Lung (tissue), 12 donors: ENCODE data around the gene PPP4R3B. TPM values are rescaled to one million over a fixed set of nuclear protein-coding genes. Genes with fewer than 3 reads are reported as not detected.

Source experiments
- ATAC-seq: fragments of 200-7000 bp; cut with Tn5 transposase; one replicate; pipeline ENCODE4 v1.9.1; 2020; ENCODE audit warnings: moderate number of reproducible peaks; ENCODE audit not compliant: insufficient read depth, low FRiP score
- DNase-seq, 3 donors: peaks; one replicate each; pipeline ENCODE4 v3.0.0-alpha.2; 2013 to 2017
- H3K27ac ChIP-seq, 2 donors: one replicate each; pipeline ENCODE4 v1.5.1; 2013; ENCODE audit warnings: mild to moderate bottlenecking in 2 of 2, moderate library complexity in 2 of 2, control low read depth in 1 of 2, inconsistent platforms in 1 of 2, low read depth in 1 of 2, low read length in 1 of 2
- H3K27me3 ChIP-seq, 3 donors: one replicate each; pipeline ENCODE4 v1.5.1; 2013; ENCODE audit warnings: low read length in 2 of 3; ENCODE audit not compliant: control insufficient read depth in 3 of 3, insufficient read depth in 3 of 3
- H3K36me3 ChIP-seq, 4 donors: one replicate each; pipeline ENCODE4 v1.5.1; 2013; ENCODE audit warnings: low read length in 4 of 4, mild to moderate bottlenecking in 1 of 4, moderate library complexity in 1 of 4; ENCODE audit not compliant: control insufficient read depth in 4 of 4, insufficient read depth in 4 of 4
- H3K4me1 ChIP-seq, 5 donors: one replicate each; pipeline ENCODE4 v1.5.1; 2013; ENCODE audit warnings: low read length in 5 of 5, mild to moderate bottlenecking in 2 of 5, moderate library complexity in 1 of 5; ENCODE audit not compliant: control insufficient read depth in 5 of 5, insufficient read depth in 5 of 5
- H3K4me3 ChIP-seq: one replicate; pipeline ENCODE4 v1.5.1; 2013; ENCODE audit warnings: mild to moderate bottlenecking, control low read depth, moderate library complexity
- H3K9ac ChIP-seq, 2 donors: one replicate each; pipeline ENCODE4 v1.5.1; 2013; ENCODE audit warnings: low read length in 2 of 2, control low read depth in 1 of 2; ENCODE audit not compliant: insufficient read depth in 1 of 2
- H3K9me3 ChIP-seq, 4 donors: one replicate each; pipeline ENCODE4 v1.5.1; 2013; ENCODE audit warnings: low read length in 3 of 4, mild to moderate bottlenecking in 1 of 4, moderate library complexity in 1 of 4; ENCODE audit not compliant: control insufficient read depth in 4 of 4, insufficient read depth in 3 of 4
- WGBS, 2 donors: extraction: QIAGEN DNeasy Blood & Tissue Kit; methylation state at CpG; one replicate each; pipeline ENCODE4 v1.1.7; 2013; 5-methylcytosine and 5-hydroxymethylcytosine counted together
- polyA plus RNA-seq, 2 donors: library from polyadenylated mRNA; stranded (reverse); fragments of 200-250 nt; gene quantifications; one replicate each; pipeline ENCODE4 v1.2.1, GENCODE V29; 2013
- total RNA-seq, 2 donors: library from RNA; depleted of rRNA in 1 of 2; stranded (reverse); fragments of >200 nt in 1 of 2; gene quantifications; one replicate each; pipeline ENCODE4 v1.2.1, GENCODE V29; 2014 to 2021
- TF ChIP-seq, protein P1 (sequence below): IDR thresholded peaks from 2 replicates; pipeline ENCODE4 v1.5.1; 2012; ENCODE audit warnings: mild to moderate bottlenecking; ENCODE audit errors: control extremely low read depth, extremely low read depth
- donor health status: control.
- donor health status: control.
- donor health status: Bipolar disorder and iron deficiency.
- donor health status: healthy.
- donor health status: DM: yes; HTN: yes; CAD: no.

The PPP4R3B gene
- total and polyA plus RNA-seq, 4 donors, result 25.3 to 132 (median 42.3) TPM

DNA sequence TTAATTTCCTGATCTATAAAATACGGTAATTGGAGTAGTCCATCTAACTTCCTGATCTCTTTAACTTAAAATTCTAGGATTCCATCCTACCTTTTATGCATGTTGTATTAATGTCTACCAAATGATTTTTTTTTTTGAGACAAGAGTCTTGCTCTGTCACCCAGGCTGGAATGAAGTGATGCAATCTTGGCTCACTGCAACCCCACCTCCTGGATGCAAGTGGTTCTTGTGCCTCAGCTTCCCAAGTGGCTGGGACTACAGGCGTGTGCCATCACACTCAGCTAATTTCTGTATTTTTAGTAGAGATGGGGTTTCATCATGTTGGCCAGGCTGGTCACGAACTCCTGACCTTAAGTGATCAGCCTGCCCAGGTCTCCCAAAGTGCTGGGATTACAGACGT lies 50.1 kb downstream of the PPP4R3B start:
- peaks cover 11 to 30% (median 18%) of the 10 kb centered on the region in 4 donors for H3K36me3 ChIP-seq
- WGBS, 2 donors, result 92 to 94% methylated on average over 4 of the region's 4 CpGs
- ATAC-seq, result no peak
- peaks cover 0 to 3% (median 0%) of the 10 kb centered on the region in 5 donors for H3K4me1 ChIP-seq
- H3K9me3 ChIP-seq, result no peaks in the 10 kb centered on the region
- no peak overlapping the region for H3K9ac ChIP-seq
- no peak overlapping the region for H3K27ac ChIP-seq
- TF ChIP-seq, protein P1, sequence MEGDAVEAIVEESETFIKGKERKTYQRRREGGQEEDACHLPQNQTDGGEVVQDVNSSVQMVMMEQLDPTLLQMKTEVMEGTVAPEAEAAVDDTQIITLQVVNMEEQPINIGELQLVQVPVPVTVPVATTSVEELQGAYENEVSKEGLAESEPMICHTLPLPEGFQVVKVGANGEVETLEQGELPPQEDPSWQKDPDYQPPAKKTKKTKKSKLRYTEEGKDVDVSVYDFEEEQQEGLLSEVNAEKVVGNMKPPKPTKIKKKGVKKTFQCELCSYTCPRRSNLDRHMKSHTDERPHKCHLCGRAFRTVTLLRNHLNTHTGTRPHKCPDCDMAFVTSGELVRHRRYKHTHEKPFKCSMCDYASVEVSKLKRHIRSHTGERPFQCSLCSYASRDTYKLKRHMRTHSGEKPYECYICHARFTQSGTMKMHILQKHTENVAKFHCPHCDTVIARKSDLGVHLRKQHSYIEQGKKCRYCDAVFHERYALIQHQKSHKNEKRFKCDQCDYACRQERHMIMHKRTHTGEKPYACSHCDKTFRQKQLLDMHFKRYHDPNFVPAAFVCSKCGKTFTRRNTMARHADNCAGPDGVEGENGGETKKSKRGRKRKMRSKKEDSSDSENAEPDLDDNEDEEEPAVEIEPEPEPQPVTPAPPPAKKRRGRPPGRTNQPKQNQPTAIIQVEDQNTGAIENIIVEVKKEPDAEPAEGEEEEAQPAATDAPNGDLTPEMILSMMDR, result no peak
- no peaks in the 10 kb centered on the region for H3K27me3 ChIP-seq
- peak in 1 of 3 donors; percentile 3 for DNase-seq
- H3K4me3 ChIP-seq, result no peak overlapping the region

DNA sequence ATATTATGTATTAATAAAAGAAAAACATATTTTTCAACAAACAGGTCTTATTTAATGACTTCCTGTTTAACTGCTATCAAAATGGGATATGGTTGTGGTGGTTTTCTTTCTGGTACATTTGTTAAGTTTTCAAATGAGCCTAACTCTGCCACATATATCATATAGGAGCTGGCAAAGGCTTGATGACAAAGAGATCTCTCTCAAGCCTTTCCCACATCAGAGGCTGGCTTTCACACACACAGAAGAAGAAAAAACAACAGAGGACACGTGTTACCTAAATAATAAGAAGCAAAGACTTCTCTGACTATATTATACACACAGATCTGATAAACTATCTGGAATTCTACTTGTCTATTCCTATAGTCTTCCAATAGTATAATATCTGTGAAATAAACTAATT lies 51.8 kb downstream of the PPP4R3B start:
- 89 to 92% methylated on average over 1 of the region's 1 CpG for WGBS, 2 donors
- Histone ChIP-seq H3K4me3 (no peak overlapping the region), H3K27ac (no peak overlapping the region), H3K4me1 (peaks cover 0 to 3% (median 0%) of the 10 kb centered on the region in 5 donors), H3K9me3 (peaks cover 0 to 5% (median 0%) of the 10 kb centered on the region in 4 donors), H3K9ac (no peak overlapping the region), H3K36me3 (peaks cover 16 to 43% (median 24%) of the 10 kb centered on the region in 4 donors), H3K27me3 (no peaks in the 10 kb centered on the region)
- ATAC-seq (no peak), DNase-seq (no peak)
- TF ChIP-seq, protein P1, result no peak

DNA sequence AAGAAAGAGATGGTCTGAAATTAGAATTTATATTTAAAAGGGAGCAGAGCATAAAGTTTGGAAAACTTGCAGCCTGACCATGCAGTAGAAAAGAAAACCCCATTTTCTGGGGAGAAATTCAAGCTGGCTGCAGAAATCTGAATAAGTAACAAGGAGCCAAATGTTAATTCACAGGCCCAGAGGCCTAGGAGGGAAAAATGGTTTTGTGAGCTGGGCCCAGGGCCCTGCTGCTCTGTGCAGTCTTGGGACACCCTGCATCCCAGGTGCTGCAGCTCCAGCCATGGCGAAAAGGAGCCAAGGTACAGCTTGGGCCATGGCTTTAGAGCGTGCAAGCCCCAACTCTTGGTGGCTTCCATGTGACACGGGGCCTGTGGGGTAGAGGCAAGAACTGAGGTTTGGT lies 56.6 kb downstream of the PPP4R3B start:
- H3K9ac ChIP-seq, result no peak overlapping the region
- no peak overlapping the region for H3K4me3 ChIP-seq
- peaks cover 0 to 5% (median 0%) of the 10 kb centered on the region in 5 donors for H3K4me1 ChIP-seq
- WGBS, 2 donors, result 98 to 100% methylated on average over 3 of the region's 3 CpGs
- DNase-seq (no peak), ATAC-seq (no peak)
- no peak overlapping the region for H3K27ac ChIP-seq
- peaks cover 21 to 62% (median 35%) of the 10 kb centered on the region in 4 donors for H3K36me3 ChIP-seq
- peaks cover 0 to 5% (median 0%) of the 10 kb centered on the region in 4 donors for H3K9me3 ChIP-seq
- TF ChIP-seq, protein P1, result no peak
- H3K27me3 ChIP-seq, result no peaks in the 10 kb centered on the region

DNA sequence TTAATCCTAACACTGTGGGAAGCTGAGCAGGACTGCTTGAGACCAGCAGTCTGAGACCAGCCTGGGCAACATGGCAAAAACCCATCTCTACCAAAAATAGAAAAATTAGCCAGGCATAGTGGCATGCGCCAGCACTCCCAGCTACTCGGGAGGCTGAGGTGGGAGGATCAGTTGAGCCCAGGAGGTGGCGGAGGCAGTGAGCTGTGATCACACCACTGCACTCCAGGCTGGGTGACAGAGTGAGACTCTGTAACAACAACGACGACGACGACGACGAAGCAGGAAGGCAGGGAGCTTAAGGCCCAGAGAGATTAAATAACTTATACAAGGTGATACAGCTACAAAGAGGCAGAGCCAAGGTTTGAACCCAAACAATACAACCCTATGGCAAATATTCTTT lies 60.6 kb downstream of the PPP4R3B start:
- peaks cover 0 to 5% (median 0%) of the 10 kb centered on the region in 5 donors for H3K4me1 ChIP-seq
- H3K9me3 ChIP-seq, result peaks cover 0 to 5% (median 0%) of the 10 kb centered on the region in 4 donors
- peaks cover 22 to 43% (median 26%) of the 10 kb centered on the region in 4 donors for H3K36me3 ChIP-seq
- no peak for ATAC-seq
- H3K27ac ChIP-seq, result no peak overlapping the region
- no peak overlapping the region for H3K4me3 ChIP-seq
- TF ChIP-seq, protein P1, result no peak
- H3K27me3 ChIP-seq, result no peaks in the 10 kb centered on the region
- no peak overlapping the region for H3K9ac ChIP-seq
- DNase-seq, result no peak
- 96 to 97% methylated on average over 9 of the region's 9 CpGs for WGBS, 2 donors
